ENCODE measurements around the gene PABPC1L.

DNA sequence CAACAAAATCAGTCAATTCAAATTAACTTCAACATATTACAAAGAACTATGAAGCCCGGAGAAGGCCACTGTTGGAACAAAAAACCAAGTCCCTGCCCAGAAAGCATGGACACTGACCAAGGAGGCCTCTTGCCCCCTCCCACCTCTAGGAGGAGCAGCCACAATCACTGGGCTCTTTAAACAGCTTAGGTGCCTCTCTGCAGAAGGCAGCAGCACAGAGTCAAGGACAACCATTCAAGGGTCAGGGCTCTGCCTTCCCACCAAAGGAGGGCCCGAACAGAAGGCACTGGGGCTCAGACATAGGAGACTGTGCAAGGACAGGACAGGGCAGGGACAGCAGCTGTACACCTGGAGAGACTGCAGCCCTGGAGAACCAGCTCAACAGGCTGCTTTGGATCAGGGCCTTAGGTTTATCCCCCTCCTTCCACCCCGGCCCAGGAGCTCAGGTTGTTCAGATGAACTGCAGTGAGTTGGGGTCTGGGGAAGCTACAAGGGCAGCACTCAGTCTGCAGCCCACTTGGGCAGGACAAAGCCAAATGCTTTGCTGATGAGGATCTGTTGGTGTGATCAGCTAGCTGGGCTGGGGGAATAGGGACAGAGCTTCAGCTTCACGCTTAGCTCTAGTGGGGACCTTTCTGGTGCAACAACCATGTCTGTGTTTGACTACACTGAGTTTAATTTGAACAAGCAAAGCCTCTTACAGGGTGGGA is 32.6 kb downstream of the PABPC1L start:
- TF ChIP-seq, protein P1, sequence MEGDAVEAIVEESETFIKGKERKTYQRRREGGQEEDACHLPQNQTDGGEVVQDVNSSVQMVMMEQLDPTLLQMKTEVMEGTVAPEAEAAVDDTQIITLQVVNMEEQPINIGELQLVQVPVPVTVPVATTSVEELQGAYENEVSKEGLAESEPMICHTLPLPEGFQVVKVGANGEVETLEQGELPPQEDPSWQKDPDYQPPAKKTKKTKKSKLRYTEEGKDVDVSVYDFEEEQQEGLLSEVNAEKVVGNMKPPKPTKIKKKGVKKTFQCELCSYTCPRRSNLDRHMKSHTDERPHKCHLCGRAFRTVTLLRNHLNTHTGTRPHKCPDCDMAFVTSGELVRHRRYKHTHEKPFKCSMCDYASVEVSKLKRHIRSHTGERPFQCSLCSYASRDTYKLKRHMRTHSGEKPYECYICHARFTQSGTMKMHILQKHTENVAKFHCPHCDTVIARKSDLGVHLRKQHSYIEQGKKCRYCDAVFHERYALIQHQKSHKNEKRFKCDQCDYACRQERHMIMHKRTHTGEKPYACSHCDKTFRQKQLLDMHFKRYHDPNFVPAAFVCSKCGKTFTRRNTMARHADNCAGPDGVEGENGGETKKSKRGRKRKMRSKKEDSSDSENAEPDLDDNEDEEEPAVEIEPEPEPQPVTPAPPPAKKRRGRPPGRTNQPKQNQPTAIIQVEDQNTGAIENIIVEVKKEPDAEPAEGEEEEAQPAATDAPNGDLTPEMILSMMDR (IDR thresholded peaks at IDR 0.05; ENCODE audit: low read depth, low read length) = no peak
- no peak for TF ChIP-seq POLR2A (IDR thresholded peaks at IDR 0.05; ENCODE audit: extremely low read depth, insufficient read length)

Data from NB4 (cell line).